Measurements from ENCODE around the gene NOL4L.

Gene NOL4L

DNA sequence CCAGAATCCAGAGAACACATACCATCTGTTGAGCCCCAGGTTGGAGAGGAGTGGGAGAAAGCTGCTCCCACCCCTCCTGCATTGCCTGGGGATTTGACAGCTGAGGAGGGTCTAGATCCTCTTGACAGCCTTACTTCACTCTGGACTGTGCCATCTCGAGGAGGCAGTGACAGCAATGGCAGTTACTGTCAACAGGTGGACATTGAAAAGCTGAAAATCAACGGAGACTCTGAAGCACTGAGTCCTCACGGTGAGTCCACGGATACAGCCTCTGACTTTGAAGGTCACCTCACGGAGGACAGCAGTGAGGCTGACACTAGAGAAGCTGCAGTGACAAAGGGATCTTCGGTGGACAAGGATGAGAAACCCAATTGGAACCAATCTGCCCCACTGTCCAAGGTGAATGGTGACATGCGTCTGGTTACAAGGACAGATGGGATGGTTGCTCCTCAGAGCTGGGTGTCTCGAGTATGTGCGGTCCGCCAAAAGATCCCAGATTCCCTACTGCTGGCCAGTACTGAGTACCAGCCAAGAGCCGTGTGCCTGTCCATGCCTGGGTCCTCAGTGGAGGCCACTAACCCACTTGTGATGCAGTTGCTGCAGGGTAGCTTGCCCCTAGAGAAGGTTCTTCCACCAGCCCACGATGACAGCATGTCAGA is 149.6 kb downstream of the NOL4L start:
- Histone ChIP-seq H3K4me2 (ENCODE audit: low read length) (no peak overlapping the region), H2AFZ (ENCODE audit: low read length) (no peak overlapping the region), H3K9me2 (ENCODE audit: low read depth, low read length) (no peaks in the 10 kb centered on the region), H3K4me1 (ENCODE audit: insufficient read depth, low read length, severe bottlenecking) (no peaks in the 10 kb centered on the region), H3K27ac (ENCODE audit: low read depth, low read length, poor library complexity, severe bottlenecking) (no peak overlapping the region), H3K4me3 (ENCODE audit: low read depth, low read length, poor library complexity, severe bottlenecking) (no peak overlapping the region), H3K79me2 (ENCODE audit: insufficient read depth, low read length) (no peaks in the 10 kb centered on the region), H3K27me3 (ENCODE audit: insufficient read depth, low read length) (no peaks in the 10 kb centered on the region), H3K9ac (ENCODE audit: low read length) (no peak overlapping the region), H3K36me3 (ENCODE audit: insufficient read depth, low read length) (peaks cover 99% of the 10 kb centered on the region), H3K9me3 (ENCODE audit: low read length) (no peaks in the 10 kb centered on the region), H3F3A (ENCODE audit: insufficient read depth, low read length) (no peaks in the 10 kb centered on the region), H4K20me1 (ENCODE audit: insufficient read depth, low read length) (no peaks in the 10 kb centered on the region)
- TF ChIP-seq, protein P1, sequence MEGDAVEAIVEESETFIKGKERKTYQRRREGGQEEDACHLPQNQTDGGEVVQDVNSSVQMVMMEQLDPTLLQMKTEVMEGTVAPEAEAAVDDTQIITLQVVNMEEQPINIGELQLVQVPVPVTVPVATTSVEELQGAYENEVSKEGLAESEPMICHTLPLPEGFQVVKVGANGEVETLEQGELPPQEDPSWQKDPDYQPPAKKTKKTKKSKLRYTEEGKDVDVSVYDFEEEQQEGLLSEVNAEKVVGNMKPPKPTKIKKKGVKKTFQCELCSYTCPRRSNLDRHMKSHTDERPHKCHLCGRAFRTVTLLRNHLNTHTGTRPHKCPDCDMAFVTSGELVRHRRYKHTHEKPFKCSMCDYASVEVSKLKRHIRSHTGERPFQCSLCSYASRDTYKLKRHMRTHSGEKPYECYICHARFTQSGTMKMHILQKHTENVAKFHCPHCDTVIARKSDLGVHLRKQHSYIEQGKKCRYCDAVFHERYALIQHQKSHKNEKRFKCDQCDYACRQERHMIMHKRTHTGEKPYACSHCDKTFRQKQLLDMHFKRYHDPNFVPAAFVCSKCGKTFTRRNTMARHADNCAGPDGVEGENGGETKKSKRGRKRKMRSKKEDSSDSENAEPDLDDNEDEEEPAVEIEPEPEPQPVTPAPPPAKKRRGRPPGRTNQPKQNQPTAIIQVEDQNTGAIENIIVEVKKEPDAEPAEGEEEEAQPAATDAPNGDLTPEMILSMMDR (IDR thresholded peaks at IDR 0.05; ENCODE audit: low read length): no peak
- TF ChIP-seq EZH2 (IDR thresholded peaks at IDR 0.05; ENCODE audit: borderline replicate concordance, low read length): no peak

DNA sequence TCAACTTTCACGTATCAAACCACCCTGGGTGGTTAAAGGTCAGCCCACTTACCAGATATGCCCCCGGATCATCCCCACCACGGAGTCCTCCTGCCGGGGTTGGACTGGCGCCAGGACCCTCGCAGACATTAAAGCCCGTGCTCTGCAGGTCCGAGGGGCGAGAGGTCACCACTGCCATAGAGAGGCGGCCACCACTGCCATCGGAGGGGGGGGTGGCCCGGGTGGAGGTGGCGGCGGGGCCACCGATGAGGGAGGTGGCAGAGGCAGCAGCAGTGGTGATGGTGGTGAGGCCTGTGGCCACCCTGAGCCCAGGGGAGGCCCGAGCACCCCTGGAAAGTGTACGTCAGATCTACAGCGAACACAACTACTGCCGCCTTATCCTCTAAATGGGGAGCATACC is 150.7 kb downstream of the NOL4L start:
- H3F3A ChIP-seq (ENCODE audit: insufficient read depth, low read length): no peaks in the 10 kb centered on the region
- H3K27me3 ChIP-seq (ENCODE audit: insufficient read depth, low read length): no peaks in the 10 kb centered on the region
- H3K4me3 ChIP-seq (ENCODE audit: low read depth, low read length, poor library complexity, severe bottlenecking): no peak overlapping the region
- H2AFZ ChIP-seq (ENCODE audit: low read length): no peak overlapping the region
- peaks cover 99% of the 10 kb centered on the region for H3K36me3 ChIP-seq (ENCODE audit: insufficient read depth, low read length)
- H3K9me3 ChIP-seq (ENCODE audit: low read length): no peaks in the 10 kb centered on the region
- H3K9me2 ChIP-seq (ENCODE audit: low read depth, low read length): no peaks in the 10 kb centered on the region
- H4K20me1 ChIP-seq (ENCODE audit: insufficient read depth, low read length): no peaks in the 10 kb centered on the region
- no peak overlapping the region for H3K9ac ChIP-seq (ENCODE audit: low read length)
- no peaks in the 10 kb centered on the region for H3K79me2 ChIP-seq (ENCODE audit: insufficient read depth, low read length)
- no peaks in the 10 kb centered on the region for H3K4me1 ChIP-seq (ENCODE audit: insufficient read depth, low read length, severe bottlenecking)
- TF ChIP-seq EZH2 (IDR thresholded peaks at IDR 0.05; ENCODE audit: borderline replicate concordance, low read length): no peak
- TF ChIP-seq, protein P1 (IDR thresholded peaks at IDR 0.05; ENCODE audit: low read length): no peak
- H3K4me2 ChIP-seq (ENCODE audit: low read length): no peak overlapping the region
- no peak overlapping the region for H3K27ac ChIP-seq (ENCODE audit: low read depth, low read length, poor library complexity, severe bottlenecking)

DNA sequence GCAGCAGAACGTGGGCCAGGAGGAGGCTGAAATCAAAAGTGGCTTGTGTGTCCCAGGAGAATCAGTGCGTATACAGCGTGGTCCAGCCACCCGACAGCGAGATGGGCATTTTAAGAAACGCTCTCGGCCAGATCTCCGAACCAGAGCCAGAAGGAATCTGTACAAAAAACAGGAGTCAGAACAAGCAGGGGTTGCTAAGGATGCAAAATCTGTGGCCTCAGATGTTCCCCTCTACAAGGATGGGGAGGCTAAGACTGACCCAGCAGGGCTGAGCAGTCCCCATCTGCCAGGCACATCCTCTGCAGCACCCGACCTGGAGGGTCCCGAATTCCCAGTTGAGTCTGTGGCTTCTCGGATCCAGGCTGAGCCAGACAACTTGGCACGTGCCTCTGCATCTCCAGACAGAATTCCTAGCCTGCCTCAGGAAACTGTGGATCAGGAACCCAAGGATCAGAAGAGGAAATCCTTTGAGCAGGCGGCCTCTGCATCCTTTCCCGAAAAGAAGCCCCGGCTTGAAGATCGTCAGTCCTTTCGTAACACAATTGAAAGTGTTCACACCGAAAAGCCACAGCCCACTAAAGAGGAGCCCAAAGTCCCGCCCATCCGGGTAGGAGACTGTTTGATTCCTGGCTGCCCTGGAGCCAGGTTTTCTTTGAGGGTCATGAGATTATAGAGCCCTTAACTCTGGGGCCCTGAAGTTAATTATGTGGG is 151.7 kb downstream of the NOL4L start:
- no peak overlapping the region for H3K9ac ChIP-seq (ENCODE audit: low read length)
- H3K27ac ChIP-seq (ENCODE audit: low read depth, low read length, poor library complexity, severe bottlenecking): no peak overlapping the region
- H3K9me3 ChIP-seq (ENCODE audit: low read length): no peaks in the 10 kb centered on the region
- H3K4me2 ChIP-seq (ENCODE audit: low read length): no peak overlapping the region
- no peaks in the 10 kb centered on the region for H3K79me2 ChIP-seq (ENCODE audit: insufficient read depth, low read length)
- no peaks in the 10 kb centered on the region for H3K27me3 ChIP-seq (ENCODE audit: insufficient read depth, low read length)
- H4K20me1 ChIP-seq (ENCODE audit: insufficient read depth, low read length): no peaks in the 10 kb centered on the region
- H2AFZ ChIP-seq (ENCODE audit: low read length): no peak overlapping the region
- H3K36me3 ChIP-seq (ENCODE audit: insufficient read depth, low read length): peaks cover 99% of the 10 kb centered on the region
- H3K9me2 ChIP-seq (ENCODE audit: low read depth, low read length): no peaks in the 10 kb centered on the region
- no peaks in the 10 kb centered on the region for H3K4me1 ChIP-seq (ENCODE audit: insufficient read depth, low read length, severe bottlenecking)
- TF ChIP-seq EZH2 (IDR thresholded peaks at IDR 0.05; ENCODE audit: borderline replicate concordance, low read length): no peak
- TF ChIP-seq, protein P1 (IDR thresholded peaks at IDR 0.05; ENCODE audit: low read length): no peak
- H3F3A ChIP-seq (ENCODE audit: insufficient read depth, low read length): no peaks in the 10 kb centered on the region
- H3K4me3 ChIP-seq (ENCODE audit: low read depth, low read length, poor library complexity, severe bottlenecking): no peak overlapping the region
